C4-2B (cell line): ENCODE data around the gene MGMT.

Experiments used
- ZFX ChIP-seq: fragments of 450-650 bp; IDR thresholded peaks from 2 replicates; pipeline ENCODE4 v1.6.1; 2017
- TF ChIP-seq, protein P1 (sequence below): fragments of 450-650 bp; conservative IDR thresholded peaks from 2 replicates; pipeline ENCODE4 v1.5.1; 2017; ENCODE audit warnings: mild to moderate bottlenecking

DNA sequence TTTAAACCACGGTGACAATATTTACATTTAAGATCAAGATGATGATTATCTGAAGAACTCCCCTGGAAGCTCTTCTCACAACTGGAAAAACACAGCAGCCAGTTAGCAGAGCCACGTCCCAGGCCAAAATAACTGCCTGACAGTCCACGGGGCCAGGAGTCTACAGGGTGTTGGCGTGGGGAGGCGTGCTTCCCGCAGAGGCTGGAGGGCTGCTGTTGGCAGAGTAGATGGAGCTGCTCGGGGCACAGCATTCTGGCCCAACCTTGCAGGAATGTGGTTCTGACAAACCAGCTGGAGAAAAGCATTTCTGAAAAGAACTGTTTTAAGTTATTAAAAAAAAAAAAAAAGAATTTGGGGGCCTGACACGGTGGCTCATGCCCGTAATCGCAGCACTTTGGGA lies 319.2 kb downstream of the MGMT start:
- TF ChIP-seq, protein P1, sequence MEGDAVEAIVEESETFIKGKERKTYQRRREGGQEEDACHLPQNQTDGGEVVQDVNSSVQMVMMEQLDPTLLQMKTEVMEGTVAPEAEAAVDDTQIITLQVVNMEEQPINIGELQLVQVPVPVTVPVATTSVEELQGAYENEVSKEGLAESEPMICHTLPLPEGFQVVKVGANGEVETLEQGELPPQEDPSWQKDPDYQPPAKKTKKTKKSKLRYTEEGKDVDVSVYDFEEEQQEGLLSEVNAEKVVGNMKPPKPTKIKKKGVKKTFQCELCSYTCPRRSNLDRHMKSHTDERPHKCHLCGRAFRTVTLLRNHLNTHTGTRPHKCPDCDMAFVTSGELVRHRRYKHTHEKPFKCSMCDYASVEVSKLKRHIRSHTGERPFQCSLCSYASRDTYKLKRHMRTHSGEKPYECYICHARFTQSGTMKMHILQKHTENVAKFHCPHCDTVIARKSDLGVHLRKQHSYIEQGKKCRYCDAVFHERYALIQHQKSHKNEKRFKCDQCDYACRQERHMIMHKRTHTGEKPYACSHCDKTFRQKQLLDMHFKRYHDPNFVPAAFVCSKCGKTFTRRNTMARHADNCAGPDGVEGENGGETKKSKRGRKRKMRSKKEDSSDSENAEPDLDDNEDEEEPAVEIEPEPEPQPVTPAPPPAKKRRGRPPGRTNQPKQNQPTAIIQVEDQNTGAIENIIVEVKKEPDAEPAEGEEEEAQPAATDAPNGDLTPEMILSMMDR: no peak
- no peak for TF ChIP-seq ZFX
